GM12892 (cell line): ENCODE data around the gene PSENEN.
"Not testable (repeated sequence)": the region's sequence is repeated elsewhere in the genome, so short reads cannot be mapped to it uniquely, and the experiment has no call there.

ENCODE experiments used
- DNase-seq: peaks from one replicate; pipeline ENCODE4 v3.0.0; 2011; ENCODE audit not compliant: insufficient read length
- FAIRE-seq: peaks from 2 replicates; lab custom pipeline; 2011; peaks lifted over from hg19 to GRCh38; lab: Jason Lieb, UNC
- POLR2A ChIP-seq: IDR thresholded peaks from 2 replicates; pipeline ENCODE4 v1.6.1; 2011; ENCODE audit warnings: low read depth, low read length, control low read depth
- POLR2AphosphoS5 ChIP-seq: IDR thresholded peaks from 2 replicates; pipeline ENCODE4 v1.6.1; 2011; ENCODE audit warnings: low read depth, low read length, control low read depth
- TAF1 ChIP-seq: IDR thresholded peaks from 2 replicates; pipeline ENCODE4 v1.6.1; 2011; ENCODE audit warnings: low read depth, mild to moderate bottlenecking, control low read depth, low read length, borderline replicate concordance

Gene PSENEN

GRCh38 chr19:35757231-35757748 is 11.8 kb downstream of the PSENEN start:
- no peak for DNase-seq
- FAIRE-seq = no peak
- TF ChIP-seq POLR2A (no peak), TAF1 (no peak), POLR2AphosphoS5 (no peak)

GRCh38 chr19:35757749-35758608 is 12.5 kb downstream of the PSENEN start, which contains the start of gene PROSER3:
TSS of gene PROSER3 (plus strand) at chr19:35758176. CDS start at chr19:35758216, 40 bp downstream.
- no peak for TF ChIP-seq TAF1
- peak; percentile 89 for TF ChIP-seq POLR2AphosphoS5
- peak; percentile 83 for TF ChIP-seq POLR2A
- FAIRE-seq (peak; percentile 92), DNase-seq (peak; percentile 98)

GRCh38 chr19:35759697-35760096 is 14.2 kb downstream of the PSENEN start:
- FAIRE-seq = no peak
- TF ChIP-seq TAF1 (no peak), POLR2AphosphoS5 (no peak), POLR2A (no peak)
- no peak for DNase-seq

GRCh38 chr19:35760711-35761349 is 15.4 kb downstream of the PSENEN start:
- TF ChIP-seq POLR2AphosphoS5 (no peak), TAF1 (no peak), POLR2A (no peak)
- DNase-seq (no peak), FAIRE-seq (no peak)

GRCh38 chr19:35764432-35765315 is 19.2 kb downstream of the PSENEN start:
- DNase-seq (no peak), FAIRE-seq (no peak)
- no peak for TF ChIP-seq POLR2A
- TF ChIP-seq POLR2AphosphoS5 = no peak
- TF ChIP-seq TAF1 = no peak

- FAIRE-seq (no peak), DNase-seq (no peak)
- no peak for TF ChIP-seq TAF1
- no peak for TF ChIP-seq POLR2AphosphoS5
- TF ChIP-seq POLR2A = no peak
Observed at GRCh38 chr19:35766571-35767104, 21.2 kb downstream of the PSENEN start.

GRCh38 chr19:35767288-35768081 is 22.0 kb downstream of the PSENEN start:
- TF ChIP-seq POLR2AphosphoS5 = no peak
- no peak for TF ChIP-seq TAF1
- DNase-seq = no peak
- FAIRE-seq = no peak

- TF ChIP-seq TAF1 (no peak), POLR2AphosphoS5 (no peak), POLR2A (no peak)
- DNase-seq (no peak), FAIRE-seq (no peak)
Observed at GRCh38 chr19:35768082-35768421, 22.6 kb downstream of the PSENEN start.

- not testable (repeated sequence) for FAIRE-seq, DNase-seq
Observed at GRCh38 chr19:35772362-35772761, 26.9 kb downstream of the PSENEN start.
